Activated CD4-positive, alpha-beta T cell treated with anti-CD3 and anti-CD28 coated beads for 36 hours (primary cell): ENCODE measurements around the gene IGSF11. TPM values are rescaled to one million over a fixed set of nuclear protein-coding genes. Genes with fewer than 3 reads are reported as not detected.

Experiments
- ATAC-seq: fragments of 200-7000 bp; cut with Tn5 transposase; one replicate; pipeline ENCODE4 v1.10.0; 2021; ENCODE audit warnings: mild to moderate bottlenecking, moderate library complexity
- CTCF ChIA-PET: fragments of 350-600 bp; sonication (Branson Sonifier 250); formaldehyde crosslinking; loops from one replicate; lab custom pipeline; 2021; ENCODE audit warnings: antibody characterized with exemption; lab: Charles Lee
- POLR2A ChIA-PET: fragments of 350-600 bp; sonication (Branson Sonifier 250); formaldehyde crosslinking; loops from one replicate; lab custom pipeline; 2021; ENCODE audit warnings: antibody characterized with exemption, inconsistent platforms; lab: Charles Lee
- DNase-seq: peaks from one replicate; pipeline ENCODE4 v3.0.0-alpha.2; 2020
- H3K27ac Mint-ChIP-seq: one replicate; pipeline ENCODE4 v1.8.0; 2021; ENCODE audit warnings: mixed read lengths
- H3K27me3 Mint-ChIP-seq: one replicate; pipeline ENCODE4 v1.8.0; 2021; ENCODE audit warnings: mixed read lengths
- H3K36me3 Mint-ChIP-seq: one replicate; pipeline ENCODE4 v1.8.0; 2021; ENCODE audit warnings: low read depth, mixed read lengths
- H3K4me1 Mint-ChIP-seq: one replicate; pipeline ENCODE4 v1.8.0; 2021; ENCODE audit warnings: mixed read lengths
- H3K4me3 Mint-ChIP-seq: one replicate; pipeline ENCODE4 v1.8.0; 2021; ENCODE audit warnings: mild to moderate bottlenecking, moderate library complexity, mixed read lengths
- H3K9me3 Mint-ChIP-seq: one replicate; pipeline ENCODE4 v1.8.0; 2021; ENCODE audit warnings: low read depth, mixed read lengths
- intact Hi-C, 2 experiments: fragments of 100-400 bp; cut with DNase I in 1 of 2; cut with micrococcal nuclease in 1 of 2; formaldehyde crosslinking; loops; one replicate each; pipeline versions ENCODE4 v1.14.2 to v1.15.1; 2022 to 2024; cut with DNase I, micrococcal nuclease
- total RNA-seq, 2 experiments: library from RNA; stranded (reverse); gene quantifications; one replicate each; pipeline ENCODE4 v1.2.3, GENCODE V29; 2021

IGSF11 gene
- total RNA-seq, 2 experiments from 2014 or later: 0.09 to 0.23 TPM

- Mint-ChIP-seq H3K9me3 (no peaks in the 10 kb centered on the region), H3K27me3 (no peaks in the 10 kb centered on the region), H3K4me1 (peaks cover 4% of the 10 kb centered on the region), H3K4me3 (no peak overlapping the region), H3K27ac (no peak overlapping the region), H3K36me3 (no peaks in the 10 kb centered on the region)
- ChIA-PET CTCF (interaction anchor here (1.0 kb wide), 1 partner anchor 92 kb away, joined by 3 read pairs; no protein-coding TSS in a partner anchor), POLR2A (no interaction called here)
- no peak for DNase-seq
- ATAC-seq: no peak
- intact Hi-C loops: no loop called here
These were observed 60.1 kb downstream of the IGSF11 start for GRCh38 chr3:118974356-118975097.

DNA sequence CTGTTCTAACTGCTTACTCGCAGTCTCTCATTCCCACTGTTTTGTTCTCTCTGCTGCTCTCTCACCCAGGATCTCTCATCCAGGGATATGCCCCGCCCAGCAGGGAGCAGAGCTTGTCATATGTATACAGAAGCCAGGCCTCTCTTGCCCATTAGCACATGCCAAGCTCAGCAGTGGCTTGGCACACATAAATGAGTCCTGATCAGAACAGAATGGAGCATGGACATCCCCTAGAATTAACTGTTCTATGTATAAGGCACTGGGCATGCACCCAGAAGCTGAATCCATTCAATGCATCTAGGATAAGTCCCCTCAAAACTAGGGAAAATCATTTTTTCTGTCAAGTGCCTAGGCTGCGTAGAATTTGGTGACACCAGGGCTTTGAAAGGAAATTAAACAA lies 61.6 kb downstream of the IGSF11 start:
- peaks cover 3% of the 10 kb centered on the region for H3K27me3 Mint-ChIP-seq
- no peaks in the 10 kb centered on the region for H3K9me3 Mint-ChIP-seq
- no peak overlapping the region for H3K4me3 Mint-ChIP-seq
- ATAC-seq (no peak), DNase-seq (no peak)
- H3K4me1 Mint-ChIP-seq: peaks cover 4% of the 10 kb centered on the region
- no peaks in the 10 kb centered on the region for H3K36me3 Mint-ChIP-seq
- H3K27ac Mint-ChIP-seq: no peak overlapping the region
- intact Hi-C loops: no loop called here
- CTCF ChIA-PET: no interaction called here
- POLR2A ChIA-PET: no interaction called here

DNA sequence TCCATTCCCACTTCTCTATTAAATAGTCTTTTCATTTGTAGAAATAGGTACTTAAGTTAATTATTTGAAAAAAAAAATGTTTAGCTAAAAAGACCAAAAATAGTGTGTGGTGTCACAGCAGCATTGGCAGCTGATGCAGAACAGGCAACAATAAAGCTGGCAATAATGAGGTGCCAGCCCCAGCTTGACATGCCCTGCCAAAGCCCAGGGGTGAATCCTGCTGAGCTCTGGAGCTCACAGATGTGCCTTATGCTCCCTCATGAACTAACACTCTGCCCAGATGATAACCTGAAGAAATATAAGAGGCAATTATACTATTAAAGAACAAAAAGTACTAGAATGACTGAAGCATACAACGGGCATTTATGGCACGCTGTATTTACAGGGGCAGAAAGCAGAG lies 63.8 kb downstream of the IGSF11 start:
- H3K36me3 Mint-ChIP-seq: no peaks in the 10 kb centered on the region
- peaks cover 2% of the 10 kb centered on the region for H3K4me1 Mint-ChIP-seq
- peaks cover 3% of the 10 kb centered on the region for H3K27me3 Mint-ChIP-seq
- H3K27ac Mint-ChIP-seq: no peak overlapping the region
- H3K9me3 Mint-ChIP-seq: no peaks in the 10 kb centered on the region
- ChIA-PET CTCF (no interaction called here), POLR2A (no interaction called here)
- H3K4me3 Mint-ChIP-seq: no peak overlapping the region
- intact Hi-C loops: no loop called here
- DNase-seq: no peak
- no peak for ATAC-seq

DNA sequence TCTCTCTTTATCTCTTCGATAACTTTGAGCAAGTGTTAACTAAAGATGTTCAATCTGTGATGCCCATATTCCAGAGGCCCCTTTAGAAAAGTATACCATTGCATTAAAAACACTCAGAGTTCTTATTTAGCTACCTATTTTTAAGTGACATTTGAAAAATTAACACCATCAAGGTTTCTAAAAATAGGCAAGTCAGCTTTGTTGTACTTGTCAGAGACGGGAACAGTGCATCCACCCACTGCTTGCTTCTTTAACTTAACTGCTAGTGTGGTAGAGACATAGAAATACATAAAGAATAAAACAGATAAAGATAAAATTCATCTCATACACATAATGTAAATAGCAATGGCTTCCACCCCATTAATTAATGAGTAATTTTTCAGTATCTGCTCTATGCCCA lies 66.0 kb downstream of the IGSF11 start:
- peaks cover 3% of the 10 kb centered on the region for H3K27me3 Mint-ChIP-seq
- POLR2A ChIA-PET: no interaction called here
- intact Hi-C loops: no loop called here
- no peaks in the 10 kb centered on the region for H3K4me1 Mint-ChIP-seq
- CTCF ChIA-PET: interaction anchor here (3.9 kb wide), 1 partner anchor 84 kb away, joined by 16 read pairs; no protein-coding TSS in a partner anchor
- DNase-seq (no peak), ATAC-seq (no peak)
- H3K9me3 Mint-ChIP-seq: no peaks in the 10 kb centered on the region
- no peaks in the 10 kb centered on the region for H3K36me3 Mint-ChIP-seq
- H3K4me3 Mint-ChIP-seq: no peak overlapping the region
- no peak overlapping the region for H3K27ac Mint-ChIP-seq

DNA sequence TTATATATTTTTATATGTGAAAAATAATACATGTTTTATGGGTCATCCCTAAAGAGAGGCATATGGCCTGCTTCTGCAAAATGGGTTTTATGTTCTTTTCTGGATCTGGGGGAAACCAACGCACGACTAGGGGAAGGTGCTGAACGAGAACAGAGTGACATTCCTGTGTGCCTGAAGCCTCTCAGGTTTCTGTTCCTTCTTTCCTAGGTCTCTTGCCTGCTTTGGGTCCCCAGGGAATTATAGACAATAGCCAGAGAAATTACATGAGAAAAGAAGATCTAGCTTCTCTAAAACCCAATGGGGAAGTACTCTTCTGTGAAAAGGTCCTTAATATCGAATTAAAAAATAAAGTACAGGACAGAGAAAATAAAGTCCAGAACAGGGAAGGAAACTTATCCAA lies 66.5 kb downstream of the IGSF11 start:
- Mint-ChIP-seq H3K36me3 (no peaks in the 10 kb centered on the region), H3K4me3 (no peak overlapping the region), H3K4me1 (no peaks in the 10 kb centered on the region), H3K27ac (no peak overlapping the region), H3K27me3 (peaks cover 3% of the 10 kb centered on the region), H3K9me3 (no peaks in the 10 kb centered on the region)
- DNase-seq: no peak
- ATAC-seq: no peak
- CTCF ChIA-PET: interaction anchor here (3.9 kb wide), 1 partner anchor 84 kb away, joined by 16 read pairs; no protein-coding TSS in a partner anchor
- POLR2A ChIA-PET: no interaction called here
- intact Hi-C loops: no loop called here

DNA sequence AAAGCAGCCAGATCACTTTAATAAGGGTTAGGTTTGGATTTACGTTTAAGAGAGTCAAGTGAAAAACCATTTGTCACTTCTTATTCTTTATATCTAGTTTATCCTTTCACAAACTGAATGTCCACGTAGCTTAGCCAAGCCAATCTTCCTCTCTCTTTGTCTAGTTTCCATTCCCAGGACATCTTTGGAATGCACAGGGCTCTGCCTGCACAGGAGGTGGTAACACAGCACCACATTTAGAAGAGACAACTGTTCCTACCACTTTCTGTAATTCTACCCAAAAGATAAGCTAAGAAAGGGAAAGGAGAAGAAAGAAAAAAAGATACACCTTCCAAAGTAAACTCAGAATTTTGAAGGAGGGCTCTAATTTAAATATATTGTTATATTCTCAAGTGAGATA lies 67.9 kb downstream of the IGSF11 start:
- no peak overlapping the region for H3K27ac Mint-ChIP-seq
- no peaks in the 10 kb centered on the region for H3K4me1 Mint-ChIP-seq
- intact Hi-C loops: no loop called here
- peaks cover 3% of the 10 kb centered on the region for H3K27me3 Mint-ChIP-seq
- ChIA-PET POLR2A (no interaction called here), CTCF (interaction anchor here (0.8 to 3.9 kb wide), 3 partner anchors 9 to 82 kb away, joined by 3 to 16 read pairs (median 4); no protein-coding TSS in a partner anchor)
- DNase-seq: no peak
- no peaks in the 10 kb centered on the region for H3K36me3 Mint-ChIP-seq
- H3K4me3 Mint-ChIP-seq: no peak overlapping the region
- no peaks in the 10 kb centered on the region for H3K9me3 Mint-ChIP-seq
- ATAC-seq: no peak

- Mint-ChIP-seq H3K27me3 (no peaks in the 10 kb centered on the region), H3K27ac (no peak overlapping the region), H3K9me3 (no peaks in the 10 kb centered on the region), H3K4me3 (no peak overlapping the region), H3K36me3 (no peaks in the 10 kb centered on the region), H3K4me1 (no peaks in the 10 kb centered on the region)
- intact Hi-C loops: no loop called here
- DNase-seq (no peak), ATAC-seq (no peak)
- ChIA-PET POLR2A (no interaction called here), CTCF (no interaction called here)
These were observed 70.9 kb downstream of the IGSF11 start for GRCh38 chr3:118963711-118964110.

GRCh38 chr3:118960876-118961450 lies 73.7 kb downstream of the IGSF11 start:
- Mint-ChIP-seq H3K27ac (no peak overlapping the region), H3K4me1 (peaks cover 18% of the 10 kb centered on the region)

GRCh38 chr3:118955914-118956556 lies 78.6 kb downstream of the IGSF11 start:
- ChIA-PET POLR2A (no interaction called here), CTCF (interaction anchor here (0.6 to 1.6 kb wide), 6 partner anchors 11 to 142 kb away, joined by 3 to 8 read pairs (median 3); partner anchors contain the start of gene IGSF11)
- Mint-ChIP-seq H3K4me3 (no peak overlapping the region), H3K9me3 (no peaks in the 10 kb centered on the region), H3K27me3 (no peaks in the 10 kb centered on the region), H3K36me3 (no peaks in the 10 kb centered on the region), H3K4me1 (peaks cover 41% of the 10 kb centered on the region), H3K27ac (peak overlapping the region; percentile 78)
- ATAC-seq (peak; percentile 57), DNase-seq (no peak)
- intact Hi-C loops: no loop called here

More at GRCh38 chr3:118960876-118961450, 73.7 kb downstream of the IGSF11 start:
- H3K27me3 Mint-ChIP-seq: no peaks in the 10 kb centered on the region
- ChIA-PET POLR2A (interaction anchor here (0.6 kb wide), 1 partner anchor 212 kb away, joined by 3 read pairs; no protein-coding TSS in a partner anchor), CTCF (interaction anchor here (1.5 to 1.9 kb wide), 2 partner anchors 10 to 78 kb away, joined by 4 to 5 read pairs; no protein-coding TSS in a partner anchor)
- no peaks in the 10 kb centered on the region for H3K9me3 Mint-ChIP-seq
- ATAC-seq: no peak
- H3K36me3 Mint-ChIP-seq: no peaks in the 10 kb centered on the region
- intact Hi-C loops: no loop called here
- H3K4me3 Mint-ChIP-seq: no peak overlapping the region
- DNase-seq: no peak

- intact Hi-C loops: no loop called here
- Mint-ChIP-seq H3K27me3 (no peaks in the 10 kb centered on the region), H3K4me3 (no peak overlapping the region), H3K36me3 (no peaks in the 10 kb centered on the region), H3K9me3 (no peaks in the 10 kb centered on the region), H3K27ac (no peak overlapping the region), H3K4me1 (peaks cover 54% of the 10 kb centered on the region)
- ChIA-PET CTCF (interaction anchor here (0.6 to 1.3 kb wide), 5 partner anchors 9 to 1121 kb away, joined by 3 to 6 read pairs (median 3); no protein-coding TSS in a partner anchor), POLR2A (no interaction called here)
- DNase-seq (no peak), ATAC-seq (peak; percentile 60)
These were observed 83.6 kb downstream of the IGSF11 start for GRCh38 chr3:118951089-118951488.

- no peaks in the 10 kb centered on the region for H3K36me3 Mint-ChIP-seq
- CTCF ChIA-PET: no interaction called here
- no peaks in the 10 kb centered on the region for H3K9me3 Mint-ChIP-seq
- intact Hi-C loops: loop anchor here in 1 of 2 experiments (5.0 kb wide), 1 partner anchor 83 kb away; the partner anchor contains the start of gene IGSF11
- ATAC-seq (peak; percentile 41), DNase-seq (no peak)
- H3K27ac Mint-ChIP-seq: peak overlapping the region; percentile 58
- H3K27me3 Mint-ChIP-seq: no peaks in the 10 kb centered on the region
- POLR2A ChIA-PET: interaction anchor here (0.7 kb wide), 1 partner anchor 13 kb away, joined by 5 read pairs; no protein-coding TSS in a partner anchor
- peaks cover 47% of the 10 kb centered on the region for H3K4me1 Mint-ChIP-seq
- H3K4me3 Mint-ChIP-seq: no peak overlapping the region
These were observed 85.4 kb downstream of the IGSF11 start for GRCh38 chr3:118949113-118949760.
